ENCODE data around the gene CELF4.

The CELF4 gene

GRCh38 chr18:37544713-37545112 lies 20.9 kb downstream of the CELF4 start:
- Histone ChIP-seq H3K4me2 (ENCODE audit: insufficient read depth, low read length) (no peak overlapping the region), H3K4me3 (ENCODE audit: low read depth in 1 of 2, low read length in 2 of 2) (no peak overlapping the region), H3K9ac (ENCODE audit: low read depth, low read length) (no peak overlapping the region), H3K27ac (ENCODE audit: low read length) (no peak overlapping the region), H3K27me3 (ENCODE audit: insufficient read depth, low read length, poor library complexity) (peaks cover 18% of the 10 kb centered on the region), H3K79me2 (ENCODE audit: insufficient read depth, low read length) (no peaks in the 10 kb centered on the region), H3K9me3 (ENCODE audit: insufficient read depth, low read length, severe bottlenecking) (no peaks in the 10 kb centered on the region), H3K36me3 (ENCODE audit: insufficient read depth, low read length) (no peaks in the 10 kb centered on the region), H3K4me1 (ENCODE audit: insufficient read depth, low read length) (no peaks in the 10 kb centered on the region), H4K20me1 (ENCODE audit: insufficient read depth, low read length) (no peaks in the 10 kb centered on the region), H2AFZ (ENCODE audit: low read depth, low read length) (no peak overlapping the region)
- no peak for ATAC-seq (ENCODE audit: insufficient read depth, low read depth)
- TF ChIP-seq CTCF (IDR thresholded peaks at IDR 0.05; ENCODE audit: borderline replicate concordance, extremely low read depth, low read length, poor library complexity, severe bottlenecking) = no peak
- DNase-seq = no peak

- H3K27ac ChIP-seq (ENCODE audit: low read length) = no peak overlapping the region
- ATAC-seq (ENCODE audit: insufficient read depth, low read depth) = no peak
- H2AFZ ChIP-seq (ENCODE audit: low read depth, low read length) = no peak overlapping the region
- no peaks in the 10 kb centered on the region for H4K20me1 ChIP-seq (ENCODE audit: insufficient read depth, low read length)
- H3K4me3 ChIP-seq (ENCODE audit: low read depth in 1 of 2, low read length in 2 of 2) = no peak overlapping the region
- H3K4me1 ChIP-seq (ENCODE audit: insufficient read depth, low read length) = no peaks in the 10 kb centered on the region
- no peak overlapping the region for H3K4me2 ChIP-seq (ENCODE audit: insufficient read depth, low read length)
- TF ChIP-seq CTCF (IDR thresholded peaks at IDR 0.05; ENCODE audit: borderline replicate concordance, extremely low read depth, low read length, poor library complexity, severe bottlenecking) = no peak
- no peak for TF ChIP-seq EZH2 (IDR thresholded peaks at IDR 0.05; ENCODE audit: borderline replicate concordance, low read depth, low read length, severe bottlenecking)
- H3K9ac ChIP-seq (ENCODE audit: low read depth, low read length) = no peak overlapping the region
- no peak for DNase-seq
- H3K36me3 ChIP-seq (ENCODE audit: insufficient read depth, low read length) = no peaks in the 10 kb centered on the region
- H3K9me3 ChIP-seq (ENCODE audit: insufficient read depth, low read length, severe bottlenecking) = no peaks in the 10 kb centered on the region
- peaks cover 22% of the 10 kb centered on the region for H3K27me3 ChIP-seq (ENCODE audit: insufficient read depth, low read length, poor library complexity)
- no peaks in the 10 kb centered on the region for H3K79me2 ChIP-seq (ENCODE audit: insufficient read depth, low read length)
Measured at GRCh38 chr18:37544217-37544616, 21.4 kb downstream of the CELF4 start.

GRCh38 chr18:37543321-37543720 lies 22.3 kb downstream of the CELF4 start:
- Histone ChIP-seq H3K4me1 (ENCODE audit: insufficient read depth, low read length) (no peaks in the 10 kb centered on the region), H3K4me3 (ENCODE audit: low read depth in 1 of 2, low read length in 2 of 2) (no peak overlapping the region), H4K20me1 (ENCODE audit: insufficient read depth, low read length) (no peaks in the 10 kb centered on the region), H3K36me3 (ENCODE audit: insufficient read depth, low read length) (no peaks in the 10 kb centered on the region), H3K79me2 (ENCODE audit: insufficient read depth, low read length) (no peaks in the 10 kb centered on the region), H3K27me3 (ENCODE audit: insufficient read depth, low read length, poor library complexity) (peaks cover 27% of the 10 kb centered on the region), H3K9me3 (ENCODE audit: insufficient read depth, low read length, severe bottlenecking) (no peaks in the 10 kb centered on the region), H3K27ac (ENCODE audit: low read length) (no peak overlapping the region), H3K4me2 (ENCODE audit: insufficient read depth, low read length) (no peak overlapping the region), H3K9ac (ENCODE audit: low read depth, low read length) (no peak overlapping the region), H2AFZ (ENCODE audit: low read depth, low read length) (no peak overlapping the region)
- ATAC-seq (ENCODE audit: insufficient read depth, low read depth) (no peak), DNase-seq (no peak)
- TF ChIP-seq CTCF (IDR thresholded peaks at IDR 0.05; ENCODE audit: borderline replicate concordance, extremely low read depth, low read length, poor library complexity, severe bottlenecking) (no peak), EZH2 (IDR thresholded peaks at IDR 0.05; ENCODE audit: borderline replicate concordance, low read depth, low read length, severe bottlenecking) (no peak)

GRCh38 chr18:37541517-37541916 lies 24.1 kb downstream of the CELF4 start:
- TF ChIP-seq EZH2 (IDR thresholded peaks at IDR 0.05; ENCODE audit: borderline replicate concordance, low read depth, low read length, severe bottlenecking) = no peak
- TF ChIP-seq CTCF (IDR thresholded peaks at IDR 0.05; ENCODE audit: borderline replicate concordance, extremely low read depth, low read length, poor library complexity, severe bottlenecking) = no peak
- no peaks in the 10 kb centered on the region for H3K9me3 ChIP-seq (ENCODE audit: insufficient read depth, low read length, severe bottlenecking)
- no peaks in the 10 kb centered on the region for H4K20me1 ChIP-seq (ENCODE audit: insufficient read depth, low read length)
- H3K27me3 ChIP-seq (ENCODE audit: insufficient read depth, low read length, poor library complexity) = peaks cover 27% of the 10 kb centered on the region
- ATAC-seq (ENCODE audit: insufficient read depth, low read depth) (no peak), DNase-seq (no peak)
- no peak overlapping the region for H2AFZ ChIP-seq (ENCODE audit: low read depth, low read length)
- no peaks in the 10 kb centered on the region for H3K79me2 ChIP-seq (ENCODE audit: insufficient read depth, low read length)
- no peak overlapping the region for H3K4me2 ChIP-seq (ENCODE audit: insufficient read depth, low read length)
- no peak overlapping the region for H3K4me3 ChIP-seq (ENCODE audit: low read depth in 1 of 2, low read length in 2 of 2)
- H3K36me3 ChIP-seq (ENCODE audit: insufficient read depth, low read length) = no peaks in the 10 kb centered on the region
- no peaks in the 10 kb centered on the region for H3K4me1 ChIP-seq (ENCODE audit: insufficient read depth, low read length)
- H3K9ac ChIP-seq (ENCODE audit: low read depth, low read length) = no peak overlapping the region
- no peak overlapping the region for H3K27ac ChIP-seq (ENCODE audit: low read length)

All from DND-41 (cell line).